RWPE2 (cell line): Measurements from ENCODE around the gene RNF166.
A peak's percentile ranks its signal among the peaks of the same experiment; 100 is the strongest.

Experiments used
- ATAC-seq: fragments of 200-7000 bp; cut with Tn5 transposase; 3 replicates; pipeline ENCODE4 v1.9.1; 2021; ENCODE audit warnings: low read depth
- DNase-seq: peaks from one replicate; pipeline ENCODE4 v3.0.0-alpha.2; 2020; ENCODE audit warnings: low spot score
- H3K27ac ChIP-seq: fragments of 450-650 bp; 2 replicates; pipeline ENCODE4 v1.5.1; 2017; ENCODE audit warnings: mild to moderate bottlenecking; ENCODE audit not compliant: poor library complexity, severe bottlenecking
- H3K27me3 ChIP-seq: fragments of 250-450 bp; sonication (Bioruptor Pico); 2 replicates; pipeline ENCODE4 v1.5.1; 2021; ENCODE audit warnings: mild to moderate bottlenecking, moderate library complexity; ENCODE audit not compliant: insufficient read depth, poor library complexity, severe bottlenecking
- H3K36me3 ChIP-seq: fragments of 250-450 bp; sonication (Bioruptor Pico); 2 replicates; pipeline ENCODE4 v1.5.1; 2020; ENCODE audit warnings: low read depth, mild to moderate bottlenecking, moderate library complexity
- H3K4me1 ChIP-seq: fragments of 250-450 bp; sonication (Bioruptor Pico); 2 replicates; pipeline ENCODE4 v1.5.1; 2021; ENCODE audit warnings: mild to moderate bottlenecking, moderate library complexity; ENCODE audit not compliant: insufficient read depth, poor library complexity, severe bottlenecking
- H3K4me3 ChIP-seq: fragments of 250-450 bp; sonication (Bioruptor Pico); 2 replicates; pipeline ENCODE4 v1.5.1; 2021; ENCODE audit warnings: mild to moderate bottlenecking, moderate library complexity; ENCODE audit not compliant: severe bottlenecking
- H3K9me3 ChIP-seq: fragments of 250-450 bp; sonication (Bioruptor Pico); 2 replicates; pipeline ENCODE4 v1.5.1; 2021; ENCODE audit warnings: mild to moderate bottlenecking, moderate library complexity; ENCODE audit not compliant: severe bottlenecking
- CTCF ChIP-seq: fragments of 450-650 bp; IDR thresholded peaks from one replicate; pipeline ENCODE4 v1.5.1; 2017; ENCODE audit warnings: mild to moderate bottlenecking, moderate library complexity; ENCODE audit not compliant: poor library complexity, severe bottlenecking

Gene RNF166

DNA sequence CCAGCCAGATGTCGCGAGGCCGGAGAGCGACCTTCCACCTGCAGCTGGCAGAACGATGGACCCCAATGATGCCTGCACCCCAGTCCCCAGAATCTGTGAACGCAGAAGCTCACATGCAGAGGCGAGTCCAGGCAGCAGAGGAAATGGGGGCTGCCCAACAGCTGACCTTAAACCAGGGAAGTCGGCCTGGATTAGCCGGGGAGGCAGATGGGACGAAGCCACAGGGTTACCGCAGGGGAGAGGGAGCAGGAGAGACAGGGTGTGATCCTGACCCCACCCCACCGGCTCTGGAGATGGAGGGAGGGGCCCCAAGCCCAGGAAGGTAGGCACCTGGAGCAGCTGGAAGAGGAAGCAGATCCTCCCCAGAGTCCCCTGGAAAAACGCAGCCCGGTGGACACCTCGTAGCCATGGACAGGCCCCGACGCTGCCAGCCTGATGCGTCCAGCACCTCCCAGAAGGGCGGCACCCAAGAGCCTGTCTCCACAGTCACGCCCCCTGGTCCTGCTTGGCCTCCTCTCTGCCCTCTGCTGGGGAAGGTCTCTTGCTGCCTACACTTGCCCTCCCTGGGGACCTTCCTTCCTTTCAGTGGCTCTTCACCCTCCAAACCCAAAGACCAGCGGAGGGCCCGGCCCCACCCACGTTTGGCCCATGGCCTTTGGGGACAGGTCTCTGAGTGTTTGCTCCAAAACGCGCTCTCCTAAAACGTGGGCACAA, 41.5 kb upstream of the RNF166 start:
- H3K4me1 ChIP-seq: no peaks in the 10 kb centered on the region
- TF ChIP-seq CTCF: peak; percentile 42
- H3K27ac ChIP-seq: no peak overlapping the region
- peaks cover 8% of the 10 kb centered on the region for H3K36me3 ChIP-seq
- ATAC-seq (peak; percentile 57), DNase-seq (no peak)
- no peaks in the 10 kb centered on the region for H3K9me3 ChIP-seq
- H3K4me3 ChIP-seq: no peak overlapping the region
- H3K27me3 ChIP-seq: no peaks in the 10 kb centered on the region

- no peak for DNase-seq
- ATAC-seq: no peak
- Histone ChIP-seq H3K9me3 (no peaks in the 10 kb centered on the region), H3K27me3 (no peaks in the 10 kb centered on the region), H3K27ac (no peak overlapping the region), H3K4me3 (no peak overlapping the region), H3K4me1 (no peaks in the 10 kb centered on the region), H3K36me3 (peaks cover 7% of the 10 kb centered on the region)
- TF ChIP-seq CTCF: no peak
These were observed 40.3 kb upstream of the RNF166 start for GRCh38 chr16:88746506-88746905.

DNA sequence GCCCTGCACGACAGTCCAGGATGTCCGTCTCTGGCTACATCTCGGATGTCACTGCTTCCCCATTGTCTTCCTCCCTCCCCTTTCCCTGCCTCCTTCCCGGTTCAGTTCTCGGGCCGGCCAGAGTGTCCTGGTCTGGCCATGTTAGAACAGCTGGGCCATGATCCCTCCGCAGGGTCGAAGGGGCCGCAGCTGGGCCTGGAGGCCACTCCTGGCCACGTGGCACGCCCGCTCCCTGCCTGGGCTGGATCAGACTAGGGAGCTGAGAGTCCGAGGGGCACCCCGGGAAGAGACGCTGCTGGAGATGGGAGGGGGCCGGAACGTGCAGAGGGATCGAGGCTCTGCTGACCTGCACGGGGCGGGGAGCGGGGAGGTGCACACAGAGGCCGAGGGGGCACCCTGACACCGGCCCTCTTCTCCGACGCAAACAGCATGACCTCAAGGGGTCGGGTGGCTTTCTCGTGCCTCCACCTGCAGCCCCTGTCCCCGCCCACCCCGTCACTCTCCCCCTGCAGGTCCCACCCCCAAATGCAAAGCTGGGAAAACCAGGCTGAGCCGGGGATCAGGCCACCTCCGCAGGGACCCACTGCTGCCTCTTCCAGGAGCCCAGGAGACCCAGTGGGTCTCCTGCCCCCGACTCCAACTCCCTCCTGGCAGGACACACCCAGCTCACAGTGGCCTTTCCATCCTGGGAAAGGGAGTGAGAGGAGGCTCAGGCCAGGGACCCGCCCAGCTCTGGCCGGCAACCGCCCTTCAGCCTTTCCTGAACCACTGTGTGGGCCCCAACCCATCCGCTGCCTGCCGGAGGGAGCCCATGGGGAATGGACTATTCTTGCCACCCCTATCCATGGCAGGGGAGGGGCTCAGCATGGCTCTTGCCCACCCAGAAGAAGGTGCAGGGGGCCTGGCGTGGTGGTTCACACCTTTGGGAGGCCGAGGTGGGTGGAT, 38.6 kb upstream of the RNF166 start:
- Histone ChIP-seq H3K36me3 (peaks cover 14% of the 10 kb centered on the region), H3K27ac (no peak overlapping the region), H3K4me1 (no peaks in the 10 kb centered on the region), H3K9me3 (no peaks in the 10 kb centered on the region), H3K27me3 (no peaks in the 10 kb centered on the region), H3K4me3 (no peak overlapping the region)
- no peak for TF ChIP-seq CTCF
- ATAC-seq (no peak), DNase-seq (no peak)

- peaks cover 14% of the 10 kb centered on the region for H3K36me3 ChIP-seq
- DNase-seq (no peak), ATAC-seq (peak; percentile 55)
- H3K4me3 ChIP-seq: no peak overlapping the region
- H3K27me3 ChIP-seq: no peaks in the 10 kb centered on the region
- no peaks in the 10 kb centered on the region for H3K9me3 ChIP-seq
- no peaks in the 10 kb centered on the region for H3K4me1 ChIP-seq
- H3K27ac ChIP-seq: no peak overlapping the region
- TF ChIP-seq CTCF: peak; percentile 74
These were observed 37.7 kb upstream of the RNF166 start for GRCh38 chr16:88743693-88744576.
